Central memory CD8-positive, alpha-beta T cell (primary cell): Measurements from ENCODE around the gene UGT1A8.
"Not testable (repeated sequence)": the region's sequence is repeated elsewhere in the genome, so short reads cannot be mapped to it uniquely, and the experiment has no call there.

Source experiments
- ATAC-seq: fragments of 150-1000 bp; cut with Tn5 transposase; replicated peaks from 2 replicates; pipeline ENCODE4 v1.10.0; 2022; ENCODE audit warnings: mild to moderate bottlenecking, moderate FRiP score, moderate number of reproducible peaks; ENCODE audit not compliant: poor library complexity, severe bottlenecking; ENCODE audit errors: extremely low read depth
- DNase-seq, 2 donors: peaks; one replicate each; pipeline ENCODE4 v3.0.0; 2021; ENCODE audit warnings: low spot score in 2 of 2
- H3K27ac Mint-ChIP-seq: one replicate; pipeline ENCODE4 v1.8.0; 2022; ENCODE audit warnings: low read depth, mild to moderate bottlenecking, moderate library complexity, mixed read lengths
- H3K27me3 Mint-ChIP-seq: one replicate; pipeline ENCODE4 v1.8.0; 2022; ENCODE audit warnings: mixed read lengths
- H3K36me3 Mint-ChIP-seq: one replicate; pipeline ENCODE4 v1.8.0; 2022; ENCODE audit warnings: mild to moderate bottlenecking, moderate library complexity, mixed read lengths; ENCODE audit not compliant: insufficient read depth
- H3K4me1 Mint-ChIP-seq: one replicate; pipeline ENCODE4 v1.8.0; 2022; ENCODE audit warnings: mixed read lengths
- H3K4me3 Mint-ChIP-seq: one replicate; pipeline ENCODE4 v1.8.0; 2022; ENCODE audit warnings: mild to moderate bottlenecking, moderate library complexity, mixed read lengths
- H3K9me3 Mint-ChIP-seq: one replicate; pipeline ENCODE4 v1.8.0; 2022; ENCODE audit warnings: mixed read lengths

Gene UGT1A8

GRCh38 chr2:233692648-233693047, 75.2 kb downstream of the UGT1A8 start, which contains the start of gene UGT1A6:
Gene UGT1A6, plus strand, starts transcription at chr2:233692890. Its CDS starts 115 bp downstream, at chr2:233693005.
- DNase-seq (no peak), ATAC-seq (no peak)
- H3K27ac Mint-ChIP-seq, result no peak within 1 kb of the TSS
- no peak within 1 kb of the TSS for H3K4me3 Mint-ChIP-seq
- H3K36me3 Mint-ChIP-seq, result no peaks in the 10 kb centered on the region
- H3K9me3 Mint-ChIP-seq, result no peaks in the 10 kb centered on the region
- peaks cover 71% of the 10 kb centered on the region for H3K27me3 Mint-ChIP-seq
- no peaks in the 10 kb centered on the region for H3K4me1 Mint-ChIP-seq

- Mint-ChIP-seq H3K4me1 (no peaks in the 10 kb centered on the region), H3K4me3 (no peak overlapping the region), H3K27me3 (peaks cover 64% of the 10 kb centered on the region), H3K27ac (no peak overlapping the region), H3K9me3 (no peaks in the 10 kb centered on the region), H3K36me3 (no peaks in the 10 kb centered on the region)
- ATAC-seq (no peak), DNase-seq (no peak)
Observed at GRCh38 chr2:233693963-233694362, 76.5 kb downstream of the UGT1A8 start.

- no peaks in the 10 kb centered on the region for H3K4me1 Mint-ChIP-seq
- H3K27ac Mint-ChIP-seq, result no peak overlapping the region
- H3K36me3 Mint-ChIP-seq, result no peaks in the 10 kb centered on the region
- H3K4me3 Mint-ChIP-seq, result no peak overlapping the region
- DNase-seq (no peak), ATAC-seq (no peak)
- peaks cover 50% of the 10 kb centered on the region for H3K27me3 Mint-ChIP-seq
- no peaks in the 10 kb centered on the region for H3K9me3 Mint-ChIP-seq
Observed at GRCh38 chr2:233698740-233699139, 81.3 kb downstream of the UGT1A8 start.

GRCh38 chr2:233699424-233700027, 82.1 kb downstream of the UGT1A8 start:
- H3K4me3 Mint-ChIP-seq, result no peak overlapping the region
- peaks cover 6% of the 10 kb centered on the region for H3K9me3 Mint-ChIP-seq
- ATAC-seq, result no peak
- no peaks in the 10 kb centered on the region for H3K36me3 Mint-ChIP-seq
- DNase-seq, result no peak
- no peaks in the 10 kb centered on the region for H3K4me1 Mint-ChIP-seq
- no peak overlapping the region for H3K27ac Mint-ChIP-seq
- H3K27me3 Mint-ChIP-seq, result peaks cover 55% of the 10 kb centered on the region

GRCh38 chr2:233700028-233700635, 82.7 kb downstream of the UGT1A8 start:
- Mint-ChIP-seq H3K4me1 (no peaks in the 10 kb centered on the region), H3K27ac (no peak overlapping the region), H3K4me3 (no peak overlapping the region), H3K27me3 (peaks cover 58% of the 10 kb centered on the region), H3K36me3 (no peaks in the 10 kb centered on the region), H3K9me3 (peaks cover 6% of the 10 kb centered on the region)
- DNase-seq (no peak), ATAC-seq (no peak)

- H3K4me1 Mint-ChIP-seq, H3K27ac Mint-ChIP-seq, H3K36me3 Mint-ChIP-seq, DNase-seq, ATAC-seq, H3K9me3 Mint-ChIP-seq, H3K4me3 Mint-ChIP-seq: not testable (repeated sequence)
- H3K27me3 Mint-ChIP-seq, result peaks cover 57% of the 10 kb centered on the region
Observed at GRCh38 chr2:233700842-233701241, 83.4 kb downstream of the UGT1A8 start.

GRCh38 chr2:233702238-233702637, 84.8 kb downstream of the UGT1A8 start:
- no peaks in the 10 kb centered on the region for H3K36me3 Mint-ChIP-seq
- H3K4me1 Mint-ChIP-seq, result no peaks in the 10 kb centered on the region
- H3K9me3 Mint-ChIP-seq, result peaks cover 6% of the 10 kb centered on the region
- H3K4me3 Mint-ChIP-seq, result no peak overlapping the region
- peaks cover 48% of the 10 kb centered on the region for H3K27me3 Mint-ChIP-seq
- no peak for DNase-seq
- no peak overlapping the region for H3K27ac Mint-ChIP-seq
- ATAC-seq, result no peak

GRCh38 chr2:233705911-233706506, 88.6 kb downstream of the UGT1A8 start:
- no peak overlapping the region for H3K27ac Mint-ChIP-seq
- H3K9me3 Mint-ChIP-seq, result peaks cover 6% of the 10 kb centered on the region
- no peaks in the 10 kb centered on the region for H3K36me3 Mint-ChIP-seq
- ATAC-seq (no peak), DNase-seq (no peak)
- H3K27me3 Mint-ChIP-seq, result peaks cover 64% of the 10 kb centered on the region
- no peaks in the 10 kb centered on the region for H3K4me1 Mint-ChIP-seq
- no peak overlapping the region for H3K4me3 Mint-ChIP-seq

GRCh38 chr2:233706720-233707119, 89.3 kb downstream of the UGT1A8 start:
- Mint-ChIP-seq H3K4me3 (no peak overlapping the region), H3K4me1 (no peaks in the 10 kb centered on the region), H3K27me3 (peaks cover 71% of the 10 kb centered on the region), H3K9me3 (peaks cover 6% of the 10 kb centered on the region), H3K27ac (no peak overlapping the region), H3K36me3 (no peaks in the 10 kb centered on the region)
- no peak for DNase-seq
- no peak for ATAC-seq

GRCh38 chr2:233707940-233708644, 90.7 kb downstream of the UGT1A8 start:
- Mint-ChIP-seq H3K9me3 (peaks cover 6% of the 10 kb centered on the region), H3K27me3 (peaks cover 84% of the 10 kb centered on the region), H3K4me1 (no peaks in the 10 kb centered on the region), H3K4me3 (no peak overlapping the region), H3K36me3 (no peaks in the 10 kb centered on the region), H3K27ac (no peak overlapping the region)
- no peak for ATAC-seq
- no peak for DNase-seq

GRCh38 chr2:233708942-233709341, 91.5 kb downstream of the UGT1A8 start:
- Mint-ChIP-seq H3K36me3 (no peaks in the 10 kb centered on the region), H3K27ac (no peak overlapping the region), H3K9me3 (peaks cover 4% of the 10 kb centered on the region), H3K27me3 (peaks cover 83% of the 10 kb centered on the region), H3K4me1 (no peaks in the 10 kb centered on the region), H3K4me3 (no peak overlapping the region)
- ATAC-seq, result no peak
- DNase-seq, result no peak

GRCh38 chr2:233711312-233712008, 94.0 kb downstream of the UGT1A8 start:
- peak; percentile 29 to 49 for DNase-seq
- Mint-ChIP-seq H3K27me3 (peaks cover 78% of the 10 kb centered on the region), H3K27ac (no peak overlapping the region), H3K9me3 (no peaks in the 10 kb centered on the region), H3K4me1 (no peaks in the 10 kb centered on the region), H3K4me3 (no peak overlapping the region), H3K36me3 (no peaks in the 10 kb centered on the region)
- ATAC-seq, result no peak
